IPS-20b (cell line): ENCODE data around the gene NUMB.

ENCODE experiments used
- H3K27ac ChIP-seq: one replicate; pipeline ENCODE4 v1.5.1; 2013; ENCODE audit warnings: low read length
- H3K27me3 ChIP-seq: 2 replicates; pipeline ENCODE4 v1.6.1; 2013; ENCODE audit warnings: mild to moderate bottlenecking, low read length, inconsistent platforms; ENCODE audit not compliant: insufficient read depth
- H3K36me3 ChIP-seq: 2 replicates; pipeline ENCODE4 v1.6.1; 2013; ENCODE audit warnings: low read depth, mild to moderate bottlenecking, inconsistent platforms, low read length, moderate library complexity; ENCODE audit not compliant: insufficient read depth
- H3K4me1 ChIP-seq: 2 replicates; pipeline ENCODE4 v1.6.1; 2013; ENCODE audit warnings: mild to moderate bottlenecking, control low read depth, inconsistent platforms, low read length, moderate library complexity; ENCODE audit not compliant: insufficient read depth
- H3K4me3 ChIP-seq: 2 replicates; pipeline ENCODE4 v1.5.1; 2013; ENCODE audit warnings: mild to moderate bottlenecking, low read length, inconsistent platforms
- H3K9ac ChIP-seq: 2 replicates; pipeline ENCODE4 v1.6.1; 2013; ENCODE audit warnings: low read depth, mild to moderate bottlenecking, inconsistent platforms, low read length, moderate library complexity
- H3K9me3 ChIP-seq: 2 replicates; pipeline ENCODE4 v1.6.1; 2013; ENCODE audit warnings: mild to moderate bottlenecking, low read depth, low read length, inconsistent platforms; ENCODE audit not compliant: insufficient read depth

Gene NUMB

GRCh38 chr14:73477618-73478266 lies 19.4 kb upstream of the NUMB start:
- Histone ChIP-seq H3K9me3 (no peaks in the 10 kb centered on the region), H3K27me3 (no peaks in the 10 kb centered on the region), H3K4me3 (no peak overlapping the region), H3K9ac (no peak overlapping the region), H3K4me1 (no peaks in the 10 kb centered on the region), H3K36me3 (no peaks in the 10 kb centered on the region), H3K27ac (no peak overlapping the region)

GRCh38 chr14:73476451-73476931 lies 18.1 kb upstream of the NUMB start:
- H3K4me1 ChIP-seq = no peaks in the 10 kb centered on the region
- no peak overlapping the region for H3K9ac ChIP-seq
- no peaks in the 10 kb centered on the region for H3K9me3 ChIP-seq
- H3K27me3 ChIP-seq = no peaks in the 10 kb centered on the region
- H3K36me3 ChIP-seq = no peaks in the 10 kb centered on the region
- no peak overlapping the region for H3K4me3 ChIP-seq
- H3K27ac ChIP-seq = no peak overlapping the region

- Histone ChIP-seq H3K27ac (no peak overlapping the region), H3K4me3 (no peak overlapping the region), H3K9me3 (no peaks in the 10 kb centered on the region)
Measured at GRCh38 chr14:73474952-73475351, 16.6 kb upstream of the NUMB start.

GRCh38 chr14:73472185-73473114 lies 14.1 kb upstream of the NUMB start:
- Histone ChIP-seq H3K4me1 (no peaks in the 10 kb centered on the region), H3K27ac (no peak overlapping the region), H3K36me3 (no peaks in the 10 kb centered on the region)

More at GRCh38 chr14:73474952-73475351, 16.6 kb upstream of the NUMB start:
- Histone ChIP-seq H3K27me3 (no peaks in the 10 kb centered on the region), H3K4me1 (no peaks in the 10 kb centered on the region), H3K36me3 (no peaks in the 10 kb centered on the region), H3K9ac (no peak overlapping the region)

GRCh38 chr14:73471582-73472184 lies 13.3 kb upstream of the NUMB start:
- Histone ChIP-seq H3K36me3 (no peaks in the 10 kb centered on the region), H3K27me3 (no peaks in the 10 kb centered on the region), H3K27ac (no peak overlapping the region), H3K9me3 (no peaks in the 10 kb centered on the region), H3K4me3 (no peak overlapping the region), H3K9ac (no peak overlapping the region), H3K4me1 (no peaks in the 10 kb centered on the region)

More at GRCh38 chr14:73472185-73473114, 14.1 kb upstream of the NUMB start:
- Histone ChIP-seq H3K4me3 (no peak overlapping the region), H3K9me3 (no peaks in the 10 kb centered on the region), H3K27me3 (no peaks in the 10 kb centered on the region), H3K9ac (no peak overlapping the region)

- Histone ChIP-seq H3K4me1 (no peaks in the 10 kb centered on the region), H3K4me3 (no peak overlapping the region), H3K9me3 (no peaks in the 10 kb centered on the region), H3K27ac (no peak overlapping the region), H3K27me3 (no peaks in the 10 kb centered on the region), H3K9ac (no peak overlapping the region), H3K36me3 (no peaks in the 10 kb centered on the region)
Measured at GRCh38 chr14:73468828-73469375, 10.6 kb upstream of the NUMB start.

- Histone ChIP-seq H3K9ac (no peak overlapping the region), H3K27me3 (no peaks in the 10 kb centered on the region), H3K36me3 (no peaks in the 10 kb centered on the region), H3K27ac (no peak overlapping the region), H3K9me3 (no peaks in the 10 kb centered on the region), H3K4me3 (no peak overlapping the region), H3K4me1 (no peaks in the 10 kb centered on the region)
Measured at GRCh38 chr14:73467800-73468199, 9.5 kb upstream of the NUMB start.

- no peaks in the 10 kb centered on the region for H3K27me3 ChIP-seq
Measured at GRCh38 chr14:73467377-73467776, 9.0 kb upstream of the NUMB start.

GRCh38 chr14:73466861-73467260 lies 8.5 kb upstream of the NUMB start:
- H3K9me3 ChIP-seq = no peaks in the 10 kb centered on the region
- H3K27me3 ChIP-seq = no peaks in the 10 kb centered on the region
- peaks cover 3% of the 10 kb centered on the region; the same call in 1 of the 2 replicates for H3K4me1 ChIP-seq
- H3K4me3 ChIP-seq = no peak overlapping the region
- no peak overlapping the region for H3K9ac ChIP-seq
- no peak overlapping the region for H3K27ac ChIP-seq
- H3K36me3 ChIP-seq = no peaks in the 10 kb centered on the region

More at GRCh38 chr14:73467377-73467776, 9.0 kb upstream of the NUMB start:
- Histone ChIP-seq H3K9me3 (no peaks in the 10 kb centered on the region), H3K36me3 (no peaks in the 10 kb centered on the region), H3K27ac (no peak overlapping the region), H3K4me3 (no peak overlapping the region), H3K9ac (no peak overlapping the region), H3K4me1 (no peaks in the 10 kb centered on the region; the same call in 1 of the 2 replicates)

GRCh38 chr14:73465823-73466532 lies 7.6 kb upstream of the NUMB start:
- peaks cover 3% of the 10 kb centered on the region; the same call in 1 of the 2 replicates for H3K4me1 ChIP-seq
- no peak overlapping the region for H3K9ac ChIP-seq
- no peak overlapping the region for H3K27ac ChIP-seq
- H3K9me3 ChIP-seq = no peaks in the 10 kb centered on the region
- no peak overlapping the region for H3K4me3 ChIP-seq
- no peaks in the 10 kb centered on the region for H3K27me3 ChIP-seq
- no peaks in the 10 kb centered on the region for H3K36me3 ChIP-seq

GRCh38 chr14:73463411-73463810 lies 5.1 kb upstream of the NUMB start:
- Histone ChIP-seq H3K4me3 (no peak overlapping the region), H3K36me3 (no peaks in the 10 kb centered on the region), H3K9me3 (no peaks in the 10 kb centered on the region), H3K27ac (no peak overlapping the region), H3K9ac (no peak overlapping the region), H3K4me1 (peaks cover 7% of the 10 kb centered on the region; the same call in 1 of the 2 replicates), H3K27me3 (no peaks in the 10 kb centered on the region)
